GM19324 (cell line): ENCODE data around the gene RNF10.
"Not testable (repeated sequence)": the region's sequence is repeated elsewhere in the genome, so short reads cannot be mapped to it uniquely, and the experiment has no call there.

Source experiments
- ATAC-seq: cut with Tn5 transposase; IDR thresholded peaks from one replicate; pipeline ENCODE4 v1.9.1; 2021; ENCODE audit warnings: mild to moderate bottlenecking, moderate library complexity; ENCODE audit not compliant: unreplicated experiment, low FRiP score

The RNF10 gene

DNA sequence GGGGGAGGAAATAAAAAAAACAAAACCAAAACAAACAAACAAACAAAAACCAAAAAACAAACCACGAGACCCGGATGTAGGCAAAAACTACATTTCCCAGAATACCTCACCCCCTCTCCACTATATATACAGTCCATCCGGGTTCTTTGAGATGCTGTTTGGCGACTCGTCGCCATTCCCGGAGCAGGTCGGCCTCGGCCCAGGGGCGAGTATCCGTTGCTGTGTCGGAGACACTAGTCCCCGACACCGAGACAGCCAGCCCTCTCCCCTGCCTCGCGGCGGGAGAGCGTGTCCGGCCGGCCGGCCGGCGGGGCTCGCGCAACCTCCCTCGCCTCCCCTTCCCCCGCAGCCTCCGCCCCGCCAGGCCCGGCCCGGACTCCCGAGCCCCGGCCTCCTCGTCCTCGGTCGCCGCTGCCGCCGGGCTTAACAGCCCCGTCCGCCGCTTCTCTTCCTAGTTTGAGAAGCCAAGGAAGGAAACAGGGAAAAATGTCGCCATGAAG, at the start of gene RNF10:
RNF10 (plus strand) TSS at position 154 of the 500 bp plus-strand sequence. CDS start 456 bp downstream, outside the sequence.
- peak; percentile 72 for ATAC-seq

DNA sequence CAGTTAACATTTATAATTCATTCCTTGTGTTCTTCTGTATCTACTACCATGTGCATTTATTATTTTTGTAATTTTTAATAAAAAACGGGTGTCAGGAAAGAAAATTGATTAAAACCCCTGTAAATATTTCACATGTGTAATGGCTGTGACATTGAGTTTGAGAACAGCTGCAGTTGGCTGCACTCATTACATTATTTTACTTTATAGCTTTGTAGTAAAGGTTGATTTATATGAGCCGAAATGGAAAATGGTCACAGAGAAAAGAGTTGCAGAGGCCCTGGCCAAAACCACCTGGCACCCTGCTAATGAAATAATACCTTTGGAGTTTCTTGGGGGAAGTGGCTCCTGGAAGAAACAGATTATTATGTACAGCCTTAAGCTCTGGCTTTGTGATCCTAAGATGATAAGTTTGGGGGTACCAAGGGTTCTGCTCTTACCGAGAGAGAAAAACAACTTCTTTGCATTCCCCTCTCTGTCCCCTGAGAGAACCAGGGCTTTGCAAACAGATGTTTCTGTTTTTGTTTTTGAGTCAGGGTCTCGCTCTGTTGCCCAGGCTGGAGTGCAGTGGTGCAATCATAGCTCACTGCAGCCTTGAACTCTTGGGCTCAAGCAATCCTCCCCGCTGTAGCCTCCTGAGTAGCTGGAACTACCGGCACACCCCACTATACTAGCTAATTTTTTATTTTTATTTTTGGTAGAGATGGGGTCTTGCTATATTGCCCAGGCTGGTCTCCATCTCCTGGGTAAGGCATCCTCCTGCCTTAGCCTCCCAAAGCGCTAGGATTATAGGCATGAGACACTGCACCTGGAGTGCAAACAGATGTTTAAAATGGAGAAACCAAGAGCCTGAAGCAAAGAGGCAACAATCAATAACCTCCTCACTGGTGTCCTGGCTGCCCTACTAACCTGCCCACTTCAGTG, 47.9 kb upstream of the RNF10 start:
- ATAC-seq: no peak

DNA sequence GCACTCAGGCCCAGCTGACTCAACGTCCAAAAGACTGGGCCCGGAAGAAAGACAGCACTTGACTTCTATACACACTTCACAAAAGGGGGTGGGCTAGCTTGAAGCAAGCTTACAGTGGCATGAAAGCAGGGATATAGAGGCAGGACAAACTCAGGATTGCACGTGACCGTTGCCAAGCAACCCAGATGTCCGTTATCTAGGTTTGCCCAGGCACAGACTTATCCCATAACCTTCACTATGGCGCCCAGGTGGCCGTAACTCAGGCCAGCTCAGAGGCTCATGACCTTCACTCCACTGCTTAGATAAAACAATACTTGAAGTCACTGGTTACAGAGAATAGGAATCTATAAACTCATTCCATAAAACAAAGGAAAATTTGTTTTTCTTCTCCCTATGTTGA, 46.6 kb upstream of the RNF10 start:
- ATAC-seq: not testable (repeated sequence)

DNA sequence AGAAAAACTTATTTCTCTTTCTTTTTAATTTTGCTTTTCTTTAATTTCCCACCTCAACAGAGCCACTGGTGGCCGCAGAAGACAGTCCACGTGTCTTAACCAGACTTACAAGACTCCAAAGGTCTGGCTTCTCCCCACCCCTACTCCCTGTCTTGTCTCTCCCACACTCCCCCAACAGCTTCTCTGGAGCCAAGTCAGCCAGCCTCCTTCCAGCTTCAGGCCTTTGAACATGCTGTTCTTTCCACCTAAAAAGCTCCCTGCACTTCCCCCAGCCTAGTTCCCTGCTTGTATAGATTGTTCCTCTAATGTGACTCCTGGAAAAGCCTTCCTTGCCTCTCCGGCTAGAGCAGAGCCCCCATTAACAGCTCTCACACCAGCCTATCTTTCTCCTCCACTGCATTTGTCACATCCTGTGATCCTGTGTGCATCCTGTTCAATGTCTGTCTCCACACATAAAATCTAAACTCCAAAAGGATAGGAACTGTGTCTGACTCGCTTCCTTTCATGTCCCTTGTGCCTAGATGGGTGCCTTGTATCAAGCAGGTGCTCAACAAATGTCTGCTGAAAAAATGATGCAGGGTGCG, 46.0 kb upstream of the RNF10 start:
- ATAC-seq: no peak

DNA sequence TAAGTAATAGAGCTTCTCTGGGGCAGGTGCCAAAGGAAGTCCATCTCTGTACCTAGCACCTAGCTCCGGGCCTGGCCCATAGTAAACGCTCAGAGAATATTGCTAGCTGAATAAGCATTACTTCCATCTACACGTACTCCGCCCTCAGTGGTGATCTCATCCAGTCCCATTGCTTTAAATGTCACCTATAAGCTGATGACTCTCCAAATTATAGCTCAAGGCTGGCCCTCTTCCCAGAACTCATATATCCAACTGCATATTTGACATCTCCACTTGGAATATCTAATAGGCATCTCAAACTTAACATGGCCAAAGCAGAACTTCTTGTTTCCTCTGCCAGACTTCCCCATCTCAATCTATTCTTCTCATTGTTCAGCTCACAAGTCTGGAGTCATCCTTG, 45.1 kb upstream of the RNF10 start:
- no peak for ATAC-seq

DNA sequence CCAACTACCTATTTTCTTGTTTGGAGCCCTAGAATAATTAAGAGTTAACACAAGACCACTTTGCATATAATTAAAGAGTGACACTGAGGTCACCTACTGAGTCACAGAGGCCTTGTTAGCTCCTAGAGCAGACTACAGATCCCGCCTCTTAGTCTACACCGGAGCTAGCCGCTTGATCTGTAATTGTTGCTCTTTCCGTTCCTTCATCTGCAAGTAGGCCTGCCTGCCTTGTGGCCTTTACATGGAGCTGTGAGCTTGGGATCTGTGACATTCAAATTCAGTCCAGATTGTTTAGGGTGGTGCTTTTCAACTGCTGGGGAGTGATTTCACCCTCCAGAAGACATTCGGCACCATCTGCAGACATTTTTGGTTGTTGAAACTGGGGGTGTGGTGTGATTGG, 43.8 kb upstream of the RNF10 start:
- ATAC-seq: no peak

DNA sequence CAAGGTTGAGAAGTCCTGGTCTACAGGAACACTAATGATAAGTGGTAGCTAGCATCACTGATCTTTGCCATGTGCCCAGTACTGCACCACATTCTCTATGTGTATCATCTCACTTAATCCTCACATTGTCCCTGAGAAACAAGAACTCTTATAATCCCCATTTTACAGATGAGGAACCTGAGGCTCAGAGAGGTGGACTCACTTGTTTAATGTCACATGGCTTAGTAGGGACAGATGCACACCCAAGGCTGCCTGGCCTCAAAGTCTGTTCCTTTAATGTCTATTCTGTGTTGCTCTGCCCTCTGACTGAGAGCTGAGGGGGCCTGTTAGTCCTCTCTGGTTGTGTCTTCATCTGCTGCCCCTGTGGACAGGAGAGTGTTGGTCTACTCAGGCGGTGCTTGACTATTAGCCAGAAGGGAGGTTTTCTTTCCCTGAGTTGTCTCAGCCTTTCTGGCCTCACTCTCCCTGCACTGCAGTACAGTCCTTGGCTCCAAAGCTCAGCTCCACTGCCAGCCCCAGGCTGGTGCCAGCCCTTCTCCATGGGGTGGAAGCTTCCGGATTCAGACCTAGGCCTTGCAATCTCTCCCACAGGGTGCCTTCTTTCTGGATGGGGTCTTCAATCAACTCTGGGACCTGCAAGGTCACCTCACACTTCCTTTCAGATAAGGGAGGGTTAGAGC, 43.2 kb upstream of the RNF10 start:
- no peak for ATAC-seq

DNA sequence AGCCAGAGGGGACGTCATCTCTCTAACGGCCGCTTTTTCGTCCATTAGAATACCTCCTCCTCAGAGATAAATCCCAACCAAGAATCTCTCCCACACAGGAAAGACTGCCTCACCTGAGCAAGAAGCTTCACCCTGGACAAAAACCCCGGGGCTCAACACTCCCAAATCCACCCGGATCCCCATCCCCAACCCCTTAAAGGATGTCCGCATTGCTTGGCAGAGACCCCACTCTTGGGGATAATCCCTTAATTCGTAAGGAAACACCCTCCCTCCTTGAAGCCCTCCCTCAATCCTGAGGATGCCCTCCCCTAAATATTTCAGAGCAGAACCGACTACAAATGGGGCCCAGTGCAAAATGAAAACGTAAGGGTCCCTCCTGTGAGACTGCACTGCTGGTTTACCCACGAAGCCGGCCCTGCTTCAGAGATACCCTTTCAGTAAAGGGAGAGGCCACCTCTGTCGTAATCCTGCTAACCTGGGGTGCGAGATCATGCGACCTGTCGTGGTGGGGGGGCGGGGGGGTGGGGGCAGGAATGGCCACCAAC, 38.9 kb upstream of the RNF10 start:
- peak; percentile 14 for ATAC-seq

DNA sequence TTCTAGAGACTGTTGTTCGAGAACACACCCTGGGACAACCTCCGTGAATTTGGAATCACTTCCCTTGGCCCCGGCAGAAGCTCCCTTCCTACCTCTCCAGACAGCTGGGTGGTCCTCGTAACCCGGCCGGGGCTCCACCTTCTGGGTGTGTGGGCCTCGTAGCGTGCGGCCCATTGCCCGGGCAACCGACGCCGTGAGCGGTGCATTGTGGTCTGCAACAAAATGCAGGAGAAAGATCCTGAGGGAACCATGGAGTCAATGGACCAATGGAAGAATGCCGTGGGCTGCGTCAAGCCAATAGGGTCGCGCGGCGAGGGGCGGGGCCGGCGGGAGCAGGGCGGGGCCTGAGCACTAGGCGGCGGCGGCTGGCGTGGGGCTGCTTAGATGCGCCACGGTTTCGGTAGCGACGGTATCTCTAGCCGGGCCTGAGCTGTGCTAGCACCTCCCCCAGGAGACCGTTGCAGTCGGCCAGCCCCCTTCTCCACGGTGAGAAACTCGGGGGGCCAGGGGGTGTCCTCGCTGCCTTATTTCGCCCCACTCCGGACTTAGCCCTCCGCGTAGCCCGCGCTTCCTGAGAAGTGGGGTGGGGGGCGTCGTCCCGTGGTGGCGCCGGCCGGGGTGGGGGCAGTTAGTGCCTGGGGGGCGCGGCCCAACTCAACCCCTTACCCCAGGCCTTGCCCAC, 38.3 kb upstream of the RNF10 start, which contains the start of gene DYNLL1:
DYNLL1 (plus strand) TSS at position 383 of the 682 bp plus-strand sequence. CDS start 309 bp downstream, outside the sequence.
- ATAC-seq: peak; percentile 95

DNA sequence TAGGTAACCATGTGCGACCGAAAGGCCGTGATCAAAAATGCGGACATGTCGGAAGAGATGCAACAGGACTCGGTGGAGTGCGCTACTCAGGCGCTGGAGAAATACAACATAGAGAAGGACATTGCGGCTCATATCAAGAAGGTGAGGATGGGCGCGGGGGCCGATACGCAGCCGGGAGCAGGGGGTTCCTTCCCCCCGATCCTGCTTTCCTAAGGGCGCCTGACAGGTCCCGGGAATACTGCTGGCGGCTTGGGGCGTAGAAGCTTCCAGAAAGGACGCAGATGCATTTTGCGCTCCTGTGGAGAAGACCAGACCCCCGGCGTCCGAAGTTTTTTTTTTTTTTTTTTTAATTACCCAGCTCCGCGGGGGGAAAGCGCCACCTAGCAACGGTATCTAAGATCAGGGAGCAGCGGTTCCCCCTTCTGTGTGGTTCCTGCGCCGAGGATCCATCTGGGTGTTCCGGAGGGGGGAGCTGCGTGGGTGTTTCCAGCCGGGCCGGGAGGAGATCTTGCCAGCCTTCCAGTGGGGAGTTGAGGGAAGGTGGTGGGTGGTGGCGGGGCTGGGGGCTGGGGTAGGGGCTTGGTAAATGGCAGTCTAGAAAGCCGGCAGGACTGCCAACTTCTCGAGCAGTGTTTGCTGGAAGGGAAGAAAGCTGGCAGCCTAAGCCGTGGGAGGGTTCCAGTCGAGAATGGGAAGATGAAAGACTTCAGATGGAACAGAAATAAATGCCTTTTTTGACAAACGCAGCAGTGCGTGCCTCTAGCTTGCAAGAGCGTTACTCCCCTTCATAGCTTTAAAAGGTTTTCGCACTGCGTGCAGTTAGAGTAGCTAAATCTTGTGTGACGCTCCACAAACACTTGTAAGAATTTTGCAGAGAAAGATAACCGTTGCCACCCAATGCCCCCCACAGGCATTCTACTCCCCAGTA, 37.5 kb upstream of the RNF10 start:
- ATAC-seq: no peak

DNA sequence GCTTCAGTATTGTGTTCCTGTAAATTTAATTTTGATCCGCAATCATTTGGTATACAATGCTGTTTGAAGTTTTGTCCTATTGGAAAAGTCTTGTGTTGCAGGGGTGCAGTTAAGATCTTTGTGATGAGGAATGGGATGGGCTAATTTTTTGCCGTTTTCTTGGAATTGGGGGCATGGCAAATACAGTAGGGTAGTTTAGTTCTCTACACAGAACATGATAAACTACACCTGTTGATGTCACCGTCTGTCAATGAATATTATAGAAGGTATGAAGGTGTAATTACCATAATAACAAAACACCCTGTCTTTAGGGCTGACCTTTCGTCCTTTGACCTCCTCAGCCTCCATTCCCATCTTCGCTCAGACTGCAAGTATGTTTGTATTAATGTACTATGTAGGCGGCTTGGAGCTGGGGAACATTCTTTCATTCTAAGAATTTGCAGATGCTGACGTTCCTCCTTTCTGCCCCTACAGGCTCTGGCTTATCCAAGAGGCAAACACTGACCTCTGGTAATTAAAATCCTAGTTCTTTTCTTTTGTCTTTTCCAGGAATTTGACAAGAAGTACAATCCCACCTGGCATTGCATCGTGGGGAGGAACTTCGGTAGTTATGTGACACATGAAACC, 36.5 kb upstream of the RNF10 start:
- ATAC-seq: no peak

DNA sequence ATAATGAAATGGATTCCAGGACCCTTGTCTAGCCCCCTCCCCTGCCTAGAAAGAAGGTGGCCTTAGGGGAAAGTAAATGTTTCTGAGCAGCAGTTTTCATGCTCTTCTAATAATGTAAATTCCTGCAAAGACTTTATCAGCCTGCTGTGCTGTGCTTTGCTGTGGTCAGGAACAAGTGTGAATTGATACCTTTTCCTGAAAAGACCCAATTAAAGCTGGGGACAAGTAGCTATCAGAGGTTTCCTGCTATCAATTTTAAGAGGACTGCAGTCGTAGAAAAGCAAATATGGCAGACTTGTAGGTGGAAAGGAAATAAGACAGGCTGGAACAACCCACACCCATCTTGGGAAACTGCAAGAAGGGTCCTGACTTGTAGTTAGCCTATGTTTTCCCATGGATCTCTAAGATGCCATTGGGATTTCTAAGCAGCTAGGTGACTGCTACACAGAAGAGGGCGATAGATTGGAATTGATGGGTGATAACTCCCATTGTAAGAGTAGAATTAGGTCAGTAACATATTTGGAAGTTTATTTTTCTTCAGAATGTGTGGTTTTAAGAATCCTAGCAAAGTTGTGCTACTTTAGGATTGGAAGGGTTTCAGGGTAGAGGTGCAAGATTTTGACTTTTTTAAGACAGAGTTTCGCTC, 35.2 kb upstream of the RNF10 start:
- ATAC-seq: no peak

DNA sequence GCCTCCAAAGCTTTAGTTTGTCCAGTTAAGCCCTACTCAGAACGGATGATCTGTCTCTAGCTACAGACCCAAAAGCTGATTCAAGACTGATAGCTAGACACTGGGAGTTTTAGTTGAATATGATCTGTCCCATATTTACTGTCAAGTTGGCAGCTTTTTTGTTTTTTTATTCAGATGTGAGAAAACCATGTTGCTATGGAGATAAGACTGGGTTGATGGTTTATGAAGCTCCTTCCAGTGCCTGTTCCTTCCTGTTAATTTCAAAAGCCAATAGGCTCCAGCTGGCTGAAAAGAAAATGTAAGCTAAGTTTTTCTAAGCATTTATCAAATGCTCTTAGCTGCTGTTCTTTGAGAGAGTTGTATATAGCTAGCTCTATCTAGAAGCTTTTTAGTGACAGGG, 33.6 kb upstream of the RNF10 start:
- no peak for ATAC-seq

DNA sequence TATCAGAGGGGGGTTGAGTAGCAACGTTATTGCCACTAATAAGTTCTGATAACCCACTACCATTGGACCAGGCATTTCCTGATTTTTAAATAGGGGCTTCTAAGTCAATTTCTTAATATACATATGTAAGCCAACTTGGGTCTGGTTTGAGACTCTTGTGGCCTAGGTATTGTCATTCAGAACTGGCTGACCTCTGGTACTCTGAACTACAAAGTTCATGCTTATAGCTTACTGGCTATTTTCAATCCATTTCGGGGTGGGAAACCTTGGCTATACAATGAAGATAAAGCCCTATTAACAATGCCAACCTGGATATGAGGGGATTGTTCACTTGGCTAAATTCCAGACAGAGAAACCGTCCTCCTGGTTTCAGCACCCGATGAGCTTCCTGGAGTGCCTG, 29.6 kb upstream of the RNF10 start:
- ATAC-seq: no peak

DNA sequence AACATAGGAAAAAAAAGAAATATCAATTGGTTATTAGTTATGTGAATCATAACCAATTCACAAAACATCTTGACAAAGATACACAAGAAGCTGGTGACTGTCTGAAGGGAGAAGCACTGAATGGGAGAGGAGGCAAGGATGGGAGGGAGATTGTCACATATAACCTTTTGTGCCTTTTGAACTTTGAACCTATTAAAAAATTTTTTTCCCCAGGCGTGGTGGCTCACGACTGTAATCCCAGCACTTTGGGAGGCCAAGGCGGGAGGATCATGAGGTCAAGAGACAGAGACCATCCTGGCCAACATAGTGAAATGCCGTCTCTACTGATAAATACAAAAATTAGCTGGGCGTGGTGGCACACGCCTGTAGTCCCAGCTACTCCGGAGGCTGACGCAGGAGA, 25.6 kb upstream of the RNF10 start:
- no peak for ATAC-seq

DNA sequence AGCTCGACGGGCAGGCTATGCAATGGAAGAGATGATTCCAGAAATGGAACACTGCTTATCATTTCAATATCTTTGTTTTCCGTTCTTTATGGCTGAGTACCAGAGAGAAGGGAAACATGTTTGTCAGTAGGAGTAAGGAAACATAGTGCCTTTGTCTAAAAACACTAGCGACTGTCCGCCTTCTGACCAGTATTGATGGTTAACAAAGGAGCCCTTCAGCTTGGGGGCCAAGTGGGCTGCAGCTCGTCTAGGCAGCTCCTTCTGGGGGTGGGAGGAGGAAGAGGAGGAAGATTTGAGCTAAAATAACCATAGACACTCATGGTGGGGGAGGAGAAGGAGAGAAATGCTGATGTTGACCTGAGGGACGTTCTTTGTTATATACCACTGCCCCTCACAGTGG, 20.2 kb upstream of the RNF10 start:
- no peak for ATAC-seq

DNA sequence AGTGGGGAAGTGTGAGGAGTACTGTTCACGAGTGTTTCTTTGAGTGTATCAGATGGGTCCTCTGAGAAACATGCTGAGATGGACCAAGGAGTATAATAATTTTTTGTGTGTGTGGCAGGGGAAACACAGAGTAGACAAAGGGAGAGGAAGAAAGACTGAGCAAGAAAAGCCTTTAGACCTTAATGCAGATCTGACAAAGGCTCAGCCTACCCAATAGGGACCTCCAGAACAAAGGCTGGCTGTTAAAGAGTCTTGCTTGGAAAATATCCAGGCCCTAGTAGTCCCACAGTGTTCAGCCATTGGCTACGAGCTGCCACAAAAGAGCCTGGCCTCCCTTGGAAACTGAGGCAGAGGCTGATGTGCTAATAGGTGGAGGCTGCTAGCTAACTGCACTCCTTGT, 18.7 kb upstream of the RNF10 start:
- ATAC-seq: no peak

DNA sequence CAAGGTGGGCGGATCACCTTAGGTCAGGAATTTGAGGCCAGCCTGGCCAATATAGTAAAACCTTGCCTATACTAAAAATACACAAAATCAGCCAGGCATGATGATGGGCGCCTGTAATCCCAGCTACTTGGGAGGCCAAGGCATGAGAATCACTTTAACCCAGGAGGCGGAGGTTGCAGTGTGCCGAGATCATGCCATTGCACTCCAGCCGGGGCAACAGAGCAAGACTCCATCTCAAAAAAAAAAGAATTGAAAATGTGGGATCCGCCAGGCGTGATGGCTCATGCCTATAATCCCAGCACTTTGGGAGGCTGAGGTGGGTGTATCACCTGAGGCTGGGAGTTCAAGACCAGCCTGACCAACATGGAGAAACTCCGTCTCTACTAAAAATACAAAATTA, 14.8 kb upstream of the RNF10 start:
- not testable (repeated sequence) for ATAC-seq
